ENCODE measurements around the gene UBL5.

The UBL5 gene

GRCh38 chr19:9811139-9811538 lies 16.6 kb upstream of the UBL5 start:
- no peak for TF ChIP-seq ZC3H10 (CRISPR knock-in tag; IDR thresholded peaks at IDR 0.05)
- TF ChIP-seq OSR1 (CRISPR knock-in tag; IDR thresholded peaks at IDR 0.05): no peak
- TF ChIP-seq ZNF70 (CRISPR knock-in tag; IDR thresholded peaks at IDR 0.05): no peak
- TF ChIP-seq POU6F1 (CRISPR knock-in tag; IDR thresholded peaks at IDR 0.05; ENCODE audit: borderline replicate concordance, low read depth): no peak
- no peak for TF ChIP-seq ZNF8 (CRISPR knock-in tag; IDR thresholded peaks at IDR 0.05)
- no peak for TF ChIP-seq CSRNP3 (CRISPR knock-in tag; IDR thresholded peaks at IDR 0.05)
- TF ChIP-seq CSDC2 (CRISPR knock-in tag; IDR thresholded peaks at IDR 0.05): no peak
- no peak for TF ChIP-seq ZNF565 (CRISPR knock-in tag; conservative IDR thresholded peaks at IDR 0.05; ENCODE audit: low read depth)
- no peak for TF ChIP-seq TOX (CRISPR knock-in tag; IDR thresholded peaks at IDR 0.05; ENCODE audit: borderline replicate concordance)
- no peak for TF ChIP-seq BACH2 (CRISPR knock-in tag; IDR thresholded peaks at IDR 0.05; ENCODE audit: borderline replicate concordance)
- TF ChIP-seq SNAI2 (CRISPR knock-in tag; IDR thresholded peaks at IDR 0.05): no peak
- TF ChIP-seq RARB (CRISPR knock-in tag; IDR thresholded peaks at IDR 0.05): no peak
- no peak for TF ChIP-seq TCF4 (CRISPR knock-in tag; IDR thresholded peaks at IDR 0.05; ENCODE audit: borderline replicate concordance)
- no peak for TF ChIP-seq GLIS3 (CRISPR knock-in tag; IDR thresholded peaks at IDR 0.05)
- no peak for ATAC-seq

GRCh38 chr19:9818175-9818733 lies 9.5 kb upstream of the UBL5 start:
- no peak for ATAC-seq

GRCh38 chr19:9818734-9819595 lies 8.8 kb upstream of the UBL5 start, which contains the start of gene FBXL12:
Gene FBXL12 (minus strand): TSS chr19:9819079. CDS start chr19:9818813, 266 bp downstream.
- TF ChIP-seq OSR1 (CRISPR knock-in tag; IDR thresholded peaks at IDR 0.05): no peak
- TF ChIP-seq ZNF565 (CRISPR knock-in tag; conservative IDR thresholded peaks at IDR 0.05; ENCODE audit: low read depth): no peak
- TF ChIP-seq TCF4 (CRISPR knock-in tag; IDR thresholded peaks at IDR 0.05; ENCODE audit: borderline replicate concordance): no peak
- TF ChIP-seq CSRNP3 (CRISPR knock-in tag; IDR thresholded peaks at IDR 0.05): no peak
- TF ChIP-seq PPARA (CRISPR knock-in tag; IDR thresholded peaks at IDR 0.05; ENCODE audit: borderline replicate concordance): no peak
- TF ChIP-seq SNAI2 (CRISPR knock-in tag; IDR thresholded peaks at IDR 0.05): no peak
- no peak for TF ChIP-seq ZNF70 (CRISPR knock-in tag; IDR thresholded peaks at IDR 0.05)
- TF ChIP-seq ISL1 (CRISPR knock-in tag; IDR thresholded peaks at IDR 0.05): no peak
- TF ChIP-seq TOX (CRISPR knock-in tag; IDR thresholded peaks at IDR 0.05; ENCODE audit: borderline replicate concordance): no peak
- no peak for TF ChIP-seq TSHZ2 (CRISPR knock-in tag; IDR thresholded peaks at IDR 0.05)
- TF ChIP-seq BACH2 (CRISPR knock-in tag; IDR thresholded peaks at IDR 0.05; ENCODE audit: borderline replicate concordance): no peak
- no peak for TF ChIP-seq ZFP3 (CRISPR knock-in tag; IDR thresholded peaks at IDR 0.05)
- no peak for TF ChIP-seq ZC3H10 (CRISPR knock-in tag; IDR thresholded peaks at IDR 0.05)
- TF ChIP-seq ZFP30 (CRISPR knock-in tag; IDR thresholded peaks at IDR 0.05): no peak
- TF ChIP-seq RARB (CRISPR knock-in tag; IDR thresholded peaks at IDR 0.05): no peak
- TF ChIP-seq GLIS3 (CRISPR knock-in tag; IDR thresholded peaks at IDR 0.05): no peak
- TF ChIP-seq ZNF8 (CRISPR knock-in tag; IDR thresholded peaks at IDR 0.05): no peak
- no peak for TF ChIP-seq ESRRG (CRISPR knock-in tag; IDR thresholded peaks at IDR 0.05)
- ATAC-seq: peak; percentile 90

More at GRCh38 chr19:9818175-9818733, 9.5 kb upstream of the UBL5 start:
- TF ChIP-seq PATZ1 (CRISPR knock-in tag; IDR thresholded peaks at IDR 0.05; ENCODE audit: borderline replicate concordance) (no peak), ISL1 (CRISPR knock-in tag; IDR thresholded peaks at IDR 0.05) (no peak), ZFP3 (CRISPR knock-in tag; IDR thresholded peaks at IDR 0.05) (peak; percentile 74)
